ACHN (cell line): ENCODE data around the gene SPATA31A3.
"Not testable (repeated sequence)": the region's sequence is repeated elsewhere in the genome, so short reads cannot be mapped to it uniquely, and the experiment has no call there.

Source experiments
- DNase-seq: peaks from one replicate; pipeline ENCODE4 v3.0.0-alpha.2; 2015
- in situ Hi-C: cut with HindIII; loops from 2 replicates; pipeline ENCODE4 v1.10.0; 2017; ENCODE audit warnings: low sequenced_read_pairs, low pct_ligation_motif_present, low pct_unique_long_range_greater_than_20kb

Gene SPATA31A3

GRCh38 chr9:66992450-66992849 is at the start of gene SPATA31A3:
TSS of gene SPATA31A3 (minus strand) at chr9:66992550. CDS start at chr9:66992521, 29 bp downstream.
- DNase-seq, in situ Hi-C loops: not testable (repeated sequence)

DNA sequence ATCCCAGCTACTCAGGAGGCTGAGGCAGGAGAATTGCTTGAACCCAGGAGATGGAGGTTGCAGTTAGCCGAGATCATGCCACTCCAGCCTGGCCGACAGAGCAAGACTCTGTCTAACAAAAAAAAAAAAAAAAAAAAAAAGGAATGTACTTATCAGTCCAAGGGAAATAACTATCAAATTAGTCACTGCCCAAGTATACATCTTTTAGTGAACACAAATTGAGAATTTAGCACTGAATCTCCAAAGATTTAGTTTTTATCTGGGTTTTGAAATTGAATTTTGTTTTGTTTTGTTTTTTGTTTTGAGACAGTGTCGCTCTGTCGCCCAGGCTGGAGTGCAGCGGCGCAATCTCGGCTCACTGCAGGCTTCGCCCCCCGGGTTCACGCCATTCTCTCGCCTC is 39.8 kb downstream of the SPATA31A3 start:
- DNase-seq, in situ Hi-C loops: not testable (repeated sequence)

DNA sequence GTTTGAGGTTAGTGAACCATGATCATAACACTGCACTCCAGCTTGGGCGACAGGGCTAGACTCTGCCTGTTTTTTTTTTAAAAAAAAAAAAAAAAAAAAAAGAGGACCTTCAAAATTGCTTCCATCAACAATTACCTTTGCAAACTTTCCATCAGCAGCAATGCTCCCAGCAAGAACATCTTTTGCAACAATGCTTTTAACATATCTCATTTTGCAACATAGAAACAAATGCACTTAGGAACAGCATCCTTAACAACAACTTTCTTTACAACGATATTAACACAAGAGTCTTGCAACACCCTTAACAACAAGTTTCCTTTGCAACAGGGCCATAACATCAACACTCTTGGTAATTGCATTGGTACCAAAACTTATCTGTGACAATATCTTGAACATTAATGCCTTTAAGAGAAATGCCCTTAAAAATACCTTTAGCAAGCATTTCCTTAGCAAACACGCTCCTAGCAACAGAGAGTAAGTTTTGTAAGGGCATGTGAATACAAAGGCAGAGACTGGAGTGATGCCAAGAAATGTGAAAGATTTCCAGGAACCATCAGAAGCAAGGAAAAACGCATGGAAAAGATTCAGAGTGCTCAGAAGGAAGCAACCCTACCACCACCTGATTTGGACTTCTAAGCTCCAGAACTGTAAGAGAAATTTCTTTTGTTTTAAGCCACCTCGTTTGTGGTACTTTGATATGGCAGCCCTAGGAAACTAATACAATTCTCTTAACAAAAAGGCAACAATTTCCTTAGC is 49.8 kb downstream of the SPATA31A3 start:
- DNase-seq, in situ Hi-C loops: not testable (repeated sequence)

DNA sequence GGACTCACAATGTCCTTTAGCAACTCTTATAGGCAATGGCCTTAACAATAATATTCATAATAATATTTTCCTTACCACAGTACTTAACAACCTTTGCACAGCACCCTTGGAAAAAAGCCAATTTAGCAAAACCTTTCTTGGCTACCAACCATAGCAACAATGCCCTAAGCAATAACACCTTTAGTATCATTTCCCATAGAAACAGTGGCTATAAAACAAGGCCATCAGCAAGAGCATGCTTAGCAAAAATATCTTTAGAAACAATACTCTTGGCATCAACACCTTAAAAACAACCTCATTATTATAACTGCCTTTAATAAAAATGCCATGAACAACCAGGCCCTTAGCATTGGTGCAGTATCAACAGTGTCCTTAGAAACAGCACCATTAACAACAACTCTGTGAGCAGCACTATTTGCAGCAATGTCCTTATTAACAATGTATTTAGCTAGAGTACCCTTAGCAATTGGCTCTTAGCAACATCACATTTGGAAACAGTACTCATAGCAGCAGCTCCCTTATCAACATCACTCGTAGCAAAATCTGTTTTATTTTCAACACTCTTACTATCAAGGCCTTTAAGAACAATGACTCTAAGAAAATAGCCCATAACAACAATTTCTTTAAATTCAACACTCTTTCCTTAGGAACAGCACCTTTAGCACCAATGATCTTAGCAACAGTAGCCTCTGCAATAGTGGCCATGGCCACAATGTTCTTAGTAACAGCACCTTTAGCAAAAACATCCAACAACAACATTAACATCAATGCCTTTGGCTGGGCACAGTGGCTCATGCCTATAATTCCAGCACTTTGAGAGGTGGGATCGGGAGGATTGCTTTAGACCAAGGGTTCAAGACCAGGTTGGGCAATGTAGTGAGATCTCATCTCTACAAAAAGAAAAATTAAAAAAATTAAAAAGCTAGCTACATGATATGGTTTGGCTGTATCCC is 52.2 kb downstream of the SPATA31A3 start:
- DNase-seq, in situ Hi-C loops: not testable (repeated sequence)

- in situ Hi-C loops: not testable (repeated sequence)
Observed at GRCh38 chr9:66938322-66938721, 54.0 kb downstream of the SPATA31A3 start.

DNA sequence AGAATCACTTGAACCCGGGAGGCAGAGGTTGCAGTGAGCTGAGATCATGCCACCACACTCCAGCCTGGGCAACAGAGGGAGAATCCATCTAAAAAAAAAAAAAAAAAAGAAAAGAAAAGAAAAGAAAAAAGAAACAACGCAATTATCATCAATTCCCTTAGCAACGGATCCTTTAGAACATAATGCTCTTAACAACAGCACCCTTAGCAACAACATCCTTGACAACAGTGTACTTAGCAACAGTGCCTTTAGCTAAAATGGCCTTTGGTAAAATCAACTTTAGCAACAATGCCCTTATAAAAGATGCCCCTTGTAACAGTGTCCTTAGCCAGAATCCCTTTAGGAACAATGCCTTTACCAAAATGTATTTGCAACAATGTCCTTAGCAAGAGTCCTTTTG is 54.7 kb downstream of the SPATA31A3 start:
- DNase-seq, in situ Hi-C loops: not testable (repeated sequence)

More at GRCh38 chr9:66938322-66938721, 54.0 kb downstream of the SPATA31A3 start:
- DNase-seq: not testable (repeated sequence)
